GM23338 (cell line): ENCODE data around the gene ADAM8. TPM values are rescaled to one million over a fixed set of nuclear protein-coding genes. Genes with fewer than 3 reads are reported as not detected.

Experiments used
- ATAC-seq: fragments of 200-7000 bp; cut with Tn5 transposase; 3 replicates; pipeline ENCODE4 v1.9.1; 2020
- DNase-seq: peaks from one replicate; pipeline ENCODE4 v3.0.0-alpha.2; 2015; ENCODE audit warnings: low spot score
- H2AFZ ChIP-seq: fragments of 200-600 bp; sonication (generic); 2 replicates; pipeline ENCODE4 v1.8.0; 2016; ENCODE audit warnings: antibody characterized with exemption, mild to moderate bottlenecking, moderate library complexity
- H3F3A ChIP-seq: fragments of 200-600 bp; sonication (generic); replicated peaks from 2 replicates; pipeline ENCODE4 v1.8.0; 2017; ENCODE audit warnings: antibody characterized with exemption, mixed run types, low read depth
- H3K27ac ChIP-seq: fragments of 200-600 bp; sonication (generic); 2 replicates; pipeline ENCODE4 v1.6.1; 2016; ENCODE audit warnings: low read depth
- H3K27me3 ChIP-seq: fragments of 200-600 bp; sonication (generic); 2 replicates; pipeline ENCODE4 v1.8.0; 2016; ENCODE audit warnings: mild to moderate bottlenecking, mixed run types, moderate library complexity; ENCODE audit not compliant: insufficient read depth
- H3K36me3 ChIP-seq: fragments of 200-600 bp; sonication (generic); 2 replicates; pipeline ENCODE4 v1.8.0; 2016; ENCODE audit warnings: mild to moderate bottlenecking; ENCODE audit not compliant: insufficient read depth
- H3K4me1 ChIP-seq: fragments of 200-600 bp; sonication (generic); 2 replicates; pipeline ENCODE4 v1.8.0; 2016; ENCODE audit warnings: mild to moderate bottlenecking, moderate library complexity; ENCODE audit not compliant: insufficient read depth
- H3K4me2 ChIP-seq: fragments of 200-600 bp; sonication (generic); 2 replicates; pipeline ENCODE4 v1.7.1; 2017; ENCODE audit warnings: mixed run types
- H3K4me3 ChIP-seq: fragments of 200-600 bp; sonication (generic); 2 replicates; pipeline ENCODE4 v1.6.1; 2016; ENCODE audit warnings: mixed run types
- H3K79me2 ChIP-seq: fragments of 200-600 bp; sonication (generic); replicated peaks from 2 replicates; pipeline ENCODE4 v1.8.0; 2017; ENCODE audit warnings: mild to moderate bottlenecking; ENCODE audit not compliant: insufficient read depth
- H3K9me2 ChIP-seq: fragments of 200-600 bp; sonication (generic); 2 replicates; pipeline ENCODE4 v1.8.0; 2017; ENCODE audit not compliant: insufficient read depth
- H4K20me1 ChIP-seq: fragments of 200-600 bp; sonication (generic); replicated peaks from 2 replicates; pipeline ENCODE4 v1.8.0; 2017; ENCODE audit warnings: mild to moderate bottlenecking; ENCODE audit not compliant: insufficient read depth
- H3K27ac Mint-ChIP-seq: 2 replicates; pipeline ENCODE4 v1.8.0; 2020; ENCODE audit warnings: inconsistent platforms, mild to moderate bottlenecking, moderate library complexity, mixed read lengths
- H3K27me3 Mint-ChIP-seq: 3 replicates; pipeline ENCODE4 v1.8.0; 2022; ENCODE audit warnings: low read depth, mild to moderate bottlenecking, moderate library complexity, mixed read lengths, inconsistent platforms; ENCODE audit not compliant: insufficient read depth, poor library complexity
- H3K36me3 Mint-ChIP-seq: 3 replicates; pipeline ENCODE4 v1.8.0; 2021; ENCODE audit warnings: low read depth, mild to moderate bottlenecking, inconsistent platforms, moderate library complexity, mixed read lengths
- H3K4me1 Mint-ChIP-seq: 3 replicates; pipeline ENCODE4 v1.8.0; 2020; ENCODE audit warnings: mild to moderate bottlenecking, inconsistent platforms, mixed read lengths
- H3K4me3 Mint-ChIP-seq: 3 replicates; pipeline ENCODE4 v1.8.0; 2021; ENCODE audit warnings: moderate library complexity, mild to moderate bottlenecking, inconsistent platforms, mixed read lengths
- H3K9me3 Mint-ChIP-seq: 3 replicates; pipeline ENCODE4 v1.8.0; 2020; ENCODE audit warnings: moderate library complexity, mild to moderate bottlenecking, inconsistent platforms, mixed read lengths
- CTCF ChIP-seq, 2 experiments: fragments of 200-600 bp in 1 of 2; sonication (generic) in 1 of 2; conservative IDR thresholded peaks; 2 replicates each; pipeline versions ENCODE4 v1.5.1 to v1.6.1; 2016 to 2017; ENCODE audit warnings: antibody characterized with exemption in 2 of 2, low read depth in 2 of 2, mild to moderate bottlenecking in 2 of 2, moderate library complexity in 1 of 2
- ETS1 ChIP-seq: IDR thresholded peaks from 2 replicates; pipeline ENCODE4 v1.6.1; 2016; ENCODE audit warnings: antibody characterized with exemption
- EZH2phosphoT487 ChIP-seq: fragments of 200-600 bp; sonication (generic); IDR thresholded peaks from one replicate; pipeline ENCODE4 v1.8.1; 2018; ENCODE audit warnings: antibody characterized with exemption; ENCODE audit not compliant: unreplicated experiment
- JUNB ChIP-seq: IDR thresholded peaks from one replicate; pipeline ENCODE4 v1.6.1; 2016; ENCODE audit warnings: antibody characterized with exemption; ENCODE audit not compliant: unreplicated experiment
- NANOG ChIP-seq: IDR thresholded peaks from 2 replicates; pipeline ENCODE4 v1.6.1; 2016; ENCODE audit warnings: antibody characterized with exemption, borderline replicate concordance
- POLR2AphosphoS5 ChIP-seq: IDR thresholded peaks from 2 replicates; pipeline ENCODE4 v1.6.1; 2016; ENCODE audit warnings: antibody characterized with exemption, low read depth
- STAT1 ChIP-seq: IDR thresholded peaks from one replicate; pipeline ENCODE4 v1.6.1; 2016; ENCODE audit warnings: antibody characterized with exemption; ENCODE audit not compliant: unreplicated experiment
- ZNF114 ChIP-seq: fragments of 250-450 bp; sonication (Bioruptor Pico); IDR thresholded peaks from 2 replicates; pipeline ENCODE4 v1.5.0; 2020; ENCODE audit warnings: mild to moderate bottlenecking, moderate library complexity
- ZNF331 ChIP-seq: fragments of 250-450 bp; sonication (Bioruptor Pico); IDR thresholded peaks from 2 replicates; pipeline ENCODE4 v1.5.0; 2020; ENCODE audit warnings: low read depth, mild to moderate bottlenecking, moderate library complexity
- polyA plus RNA-seq: library from polyadenylated mRNA; unstranded; fragments of >200 nt; fragmentation: Nextera tagmentation; extraction: Ambion mirVana; gene quantifications from 2 replicates; pipeline ENCODE4 v1.2.1, GENCODE V29; 2016
- total RNA-seq: library from RNA; depleted of rRNA; stranded (reverse); fragments of >200 nt; shearing (Covaris generic); gene quantifications from 2 replicates; pipeline ENCODE4 v1.2.3, GENCODE V29; 2014
- TF ChIP-seq, protein P1 (sequence below): fragments of 250-450 bp; sonication (Bioruptor Pico); IDR thresholded peaks from 2 replicates; pipeline ENCODE4 v1.5.0; 2020; ENCODE audit warnings: mild to moderate bottlenecking, moderate library complexity

The ADAM8 gene
- total and polyA plus RNA-seq, 2 experiments from 2014 or later = 1.9 to 5.5 TPM

GRCh38 chr10:133287832-133288500 lies 11.3 kb upstream of the ADAM8 start (continued):
- TF ChIP-seq, protein P1, sequence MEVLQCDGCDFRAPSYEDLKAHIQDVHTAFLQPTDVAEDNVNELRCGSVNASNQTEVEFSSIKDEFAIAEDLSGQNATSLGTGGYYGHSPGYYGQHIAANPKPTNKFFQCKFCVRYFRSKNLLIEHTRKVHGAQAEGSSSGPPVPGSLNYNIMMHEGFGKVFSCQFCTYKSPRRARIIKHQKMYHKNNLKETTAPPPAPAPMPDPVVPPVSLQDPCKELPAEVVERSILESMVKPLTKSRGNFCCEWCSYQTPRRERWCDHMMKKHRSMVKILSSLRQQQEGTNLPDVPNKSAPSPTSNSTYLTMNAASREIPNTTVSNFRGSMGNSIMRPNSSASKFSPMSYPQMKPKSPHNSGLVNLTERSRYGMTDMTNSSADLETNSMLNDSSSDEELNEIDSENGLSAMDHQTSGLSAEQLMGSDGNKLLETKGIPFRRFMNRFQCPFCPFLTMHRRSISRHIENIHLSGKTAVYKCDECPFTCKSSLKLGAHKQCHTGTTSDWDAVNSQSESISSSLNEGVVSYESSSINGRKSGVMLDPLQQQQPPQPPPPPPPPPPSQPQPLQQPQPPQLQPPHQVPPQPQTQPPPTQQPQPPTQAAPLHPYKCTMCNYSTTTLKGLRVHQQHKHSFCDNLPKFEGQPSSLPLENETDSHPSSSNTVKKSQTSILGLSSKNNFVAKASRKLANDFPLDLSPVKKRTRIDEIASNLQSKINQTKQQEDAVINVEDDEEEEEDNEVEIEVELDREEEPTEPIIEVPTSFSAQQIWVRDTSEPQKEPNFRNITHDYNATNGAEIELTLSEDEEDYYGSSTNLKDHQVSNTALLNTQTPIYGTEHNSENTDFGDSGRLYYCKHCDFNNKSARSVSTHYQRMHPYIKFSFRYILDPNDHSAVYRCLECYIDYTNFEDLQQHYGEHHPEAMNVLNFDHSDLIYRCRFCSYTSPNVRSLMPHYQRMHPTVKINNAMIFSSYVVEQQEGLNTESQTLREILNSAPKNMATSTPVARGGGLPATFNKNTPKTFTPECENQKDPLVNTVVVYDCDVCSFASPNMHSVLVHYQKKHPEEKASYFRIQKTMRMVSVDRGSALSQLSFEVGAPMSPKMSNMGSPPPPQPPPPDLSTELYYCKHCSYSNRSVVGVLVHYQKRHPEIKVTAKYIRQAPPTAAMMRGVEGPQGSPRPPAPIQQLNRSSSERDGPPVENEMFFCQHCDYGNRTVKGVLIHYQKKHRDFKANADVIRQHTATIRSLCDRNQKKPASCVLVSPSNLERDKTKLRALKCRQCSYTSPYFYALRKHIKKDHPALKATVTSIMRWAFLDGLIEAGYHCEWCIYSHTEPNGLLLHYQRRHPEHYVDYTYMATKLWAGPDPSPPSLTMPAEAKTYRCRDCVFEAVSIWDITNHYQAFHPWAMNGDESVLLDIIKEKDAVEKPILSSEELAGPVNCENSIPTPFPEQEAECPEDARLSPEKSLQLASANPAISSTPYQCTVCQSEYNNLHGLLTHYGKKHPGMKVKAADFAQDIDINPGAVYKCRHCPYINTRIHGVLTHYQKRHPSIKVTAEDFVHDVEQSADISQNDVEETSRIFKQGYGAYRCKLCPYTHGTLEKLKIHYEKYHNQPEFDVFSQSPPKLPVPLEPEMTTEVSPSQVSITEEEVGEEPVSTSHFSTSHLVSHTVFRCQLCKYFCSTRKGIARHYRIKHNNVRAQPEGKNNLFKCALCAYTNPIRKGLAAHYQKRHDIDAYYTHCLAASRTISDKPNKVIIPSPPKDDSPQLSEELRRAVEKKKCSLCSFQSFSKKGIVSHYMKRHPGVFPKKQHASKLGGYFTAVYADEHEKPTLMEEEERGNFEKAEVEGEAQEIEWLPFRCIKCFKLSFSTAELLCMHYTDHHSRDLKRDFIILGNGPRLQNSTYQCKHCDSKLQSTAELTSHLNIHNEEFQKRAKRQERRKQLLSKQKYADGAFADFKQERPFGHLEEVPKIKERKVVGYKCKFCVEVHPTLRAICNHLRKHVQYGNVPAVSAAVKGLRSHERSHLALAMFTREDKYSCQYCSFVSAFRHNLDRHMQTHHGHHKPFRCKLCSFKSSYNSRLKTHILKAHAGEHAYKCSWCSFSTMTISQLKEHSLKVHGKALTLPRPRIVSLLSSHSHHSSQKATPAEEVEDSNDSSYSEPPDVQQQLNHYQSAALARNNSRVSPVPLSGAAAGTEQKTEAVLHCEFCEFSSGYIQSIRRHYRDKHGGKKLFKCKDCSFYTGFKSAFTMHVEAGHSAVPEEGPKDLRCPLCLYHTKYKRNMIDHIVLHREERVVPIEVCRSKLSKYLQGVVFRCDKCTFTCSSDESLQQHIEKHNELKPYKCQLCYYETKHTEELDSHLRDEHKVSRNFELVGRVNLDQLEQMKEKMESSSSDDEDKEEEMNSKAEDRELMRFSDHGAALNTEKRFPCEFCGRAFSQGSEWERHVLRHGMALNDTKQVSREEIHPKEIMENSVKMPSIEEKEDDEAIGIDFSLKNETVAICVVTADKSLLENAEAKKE (CRISPR knock-in tag) = no peak
- TF ChIP-seq ETS1 (no peak), NANOG (no peak)

- H3F3A ChIP-seq = 0 out of 2 replicates have a peak, but pooled peaks cover 6% of the 10 kb centered on the region
- no peak overlapping the region for H3K4me2 ChIP-seq
- no peaks in the 10 kb centered on the region; the same call in 1 of the 2 replicates for H4K20me1 ChIP-seq
- no peak overlapping the region for H3K27ac ChIP-seq
- no peaks in the 10 kb centered on the region for H3K4me1 ChIP-seq
- H3K27me3 ChIP-seq = no peaks in the 10 kb centered on the region
- H3K9me2 ChIP-seq = no peaks in the 10 kb centered on the region
- H3K79me2 ChIP-seq = no peaks in the 10 kb centered on the region
- H3K4me1 Mint-ChIP-seq = no peaks in the 10 kb centered on the region
- H3K4me3 ChIP-seq = no peak overlapping the region
- no peak overlapping the region for H3K4me3 Mint-ChIP-seq
- peaks cover 19% of the 10 kb centered on the region; the same call in 1 of the 2 replicates for H3K36me3 ChIP-seq
- peaks cover 68% of the 10 kb centered on the region for H3K36me3 Mint-ChIP-seq
- no peaks in the 10 kb centered on the region for H3K9me3 Mint-ChIP-seq
- H3K27ac Mint-ChIP-seq = no peak overlapping the region
- ATAC-seq (no peak), DNase-seq (no peak)
- H2AFZ ChIP-seq = no peak overlapping the region
- H3K27me3 Mint-ChIP-seq = peaks cover 13% of the 10 kb centered on the region
- TF ChIP-seq STAT1 (no peak), ZNF114 (CRISPR knock-in tag) (no peak), ZNF331 (CRISPR knock-in tag) (no peak), CTCF (conservative IDR thresholded peaks at IDR 0.05; ENCODE audit: low read depth in 2 of 2) (no peak), JUNB (no peak), POLR2AphosphoS5 (no peak), EZH2phosphoT487 (no peak), NANOG (no peak)
These were observed 9.7 kb upstream of the ADAM8 start for GRCh38 chr10:133286366-133286765.
